PC-9 (cell line): ENCODE measurements around the gene AMT. TPM values are rescaled to one million over a fixed set of nuclear protein-coding genes. Genes with fewer than 3 reads are reported as not detected.

Experiments
- BruUV-seq: library from RNA; stranded (reverse); fragments of 400-500 nt; replicated peaks from 2 replicates; lab custom pipeline; 2021; lab: Mats Ljungman, UMichigan
- CTCF ChIA-PET: fragments of 300-600 bp; sonication (Branson Sonifier 250); formaldehyde crosslinking; loops from one replicate; lab custom pipeline; 2022; ENCODE audit warnings: antibody characterized with exemption; lab: Charles Lee
- POLR2A ChIA-PET: fragments of 300-600 bp; sonication (Branson Sonifier 250); formaldehyde crosslinking; loops from one replicate; lab custom pipeline; 2022; ENCODE audit warnings: antibody characterized with exemption; ENCODE audit not compliant: unreplicated experiment; lab: Charles Lee
- DNase-seq, 2 experiments: peaks; one replicate each; pipeline versions ENCODE4 v3.0.0 to v3.0.0-alpha.2; 2015 to 2022; ENCODE audit warnings: mixed read lengths in 1 of 2
- H2AFZ ChIP-seq: fragments of 200-600 bp; sonication (generic); 2 replicates; pipeline ENCODE4 v1.8.1; 2017; ENCODE audit warnings: antibody characterized with exemption
- H3F3A ChIP-seq: fragments of 200-600 bp; sonication (generic); 2 replicates; pipeline ENCODE4 v1.8.1; 2017; ENCODE audit warnings: antibody characterized with exemption, mild to moderate bottlenecking, low read depth; ENCODE audit not compliant: insufficient read depth
- H3K27ac ChIP-seq: fragments of 200-600 bp; sonication (generic); 2 replicates; pipeline ENCODE4 v1.6.1; 2016; ENCODE audit warnings: mixed run types
- H3K27me3 ChIP-seq: fragments of 200-600 bp; sonication (generic); 2 replicates; pipeline ENCODE4 v1.6.1; 2016; ENCODE audit warnings: low read depth, mixed run types; ENCODE audit not compliant: insufficient read depth
- H3K36me3 ChIP-seq: fragments of 200-600 bp; sonication (generic); 2 replicates; pipeline ENCODE4 v1.6.1; 2016; ENCODE audit warnings: low read depth, mixed run types
- H3K4me1 ChIP-seq: fragments of 200-600 bp; sonication (generic); replicated peaks from 2 replicates; pipeline ENCODE4 v1.6.1; 2016; ENCODE audit warnings: mixed run types; ENCODE audit not compliant: insufficient read depth
- H3K4me2 ChIP-seq: fragments of 200-600 bp; sonication (generic); 2 replicates; pipeline ENCODE4 v1.6.1; 2017; ENCODE audit warnings: mixed run types
- H3K4me3 ChIP-seq: fragments of 200-600 bp; sonication (generic); 2 replicates; pipeline ENCODE4 v1.6.1; 2016; ENCODE audit warnings: mixed run types
- H3K79me2 ChIP-seq: fragments of 200-600 bp; sonication (generic); 2 replicates; pipeline ENCODE4 v1.6.1; 2017; ENCODE audit warnings: low read depth, mixed run types
- H3K9me2 ChIP-seq: fragments of 200-600 bp; sonication (generic); 2 replicates; pipeline ENCODE4 v1.8.1; 2017; ENCODE audit warnings: mild to moderate bottlenecking; ENCODE audit not compliant: insufficient read depth
- H3K9me3 ChIP-seq: fragments of 200-600 bp; sonication (generic); 2 replicates; pipeline ENCODE4 v1.8.1; 2016; ENCODE audit warnings: low read depth; ENCODE audit not compliant: insufficient read depth
- H4K20me1 ChIP-seq: fragments of 200-600 bp; sonication (generic); 2 replicates; pipeline ENCODE4 v1.8.1; 2017; ENCODE audit not compliant: insufficient read depth
- EZH2 ChIP-seq: fragments of 200-600 bp; sonication (generic); IDR thresholded peaks from 2 replicates; pipeline ENCODE4 v1.8.0; 2017; ENCODE audit warnings: antibody characterized with exemption, low read depth
- intact Hi-C: fragments of 100-400 bp; cut with micrococcal nuclease; formaldehyde crosslinking; loops from one replicate; pipeline ENCODE4 v1.10.0; 2022; ENCODE audit not compliant: unreplicated experiment
- total RNA-seq: library from RNA; stranded (reverse); gene quantifications from 2 replicates; pipeline ENCODE4 v1.2.3, GENCODE V29; 2021
- TF ChIP-seq, protein P1 (sequence below): fragments of 200-600 bp; sonication (generic); conservative IDR thresholded peaks from 2 replicates; pipeline ENCODE4 v1.6.1; 2017; ENCODE audit warnings: mixed run types, antibody characterized with exemption, mild to moderate bottlenecking, moderate library complexity

Gene AMT
- total RNA-seq, 1 experiment from 2014 or later: 12.9 TPM

DNA sequence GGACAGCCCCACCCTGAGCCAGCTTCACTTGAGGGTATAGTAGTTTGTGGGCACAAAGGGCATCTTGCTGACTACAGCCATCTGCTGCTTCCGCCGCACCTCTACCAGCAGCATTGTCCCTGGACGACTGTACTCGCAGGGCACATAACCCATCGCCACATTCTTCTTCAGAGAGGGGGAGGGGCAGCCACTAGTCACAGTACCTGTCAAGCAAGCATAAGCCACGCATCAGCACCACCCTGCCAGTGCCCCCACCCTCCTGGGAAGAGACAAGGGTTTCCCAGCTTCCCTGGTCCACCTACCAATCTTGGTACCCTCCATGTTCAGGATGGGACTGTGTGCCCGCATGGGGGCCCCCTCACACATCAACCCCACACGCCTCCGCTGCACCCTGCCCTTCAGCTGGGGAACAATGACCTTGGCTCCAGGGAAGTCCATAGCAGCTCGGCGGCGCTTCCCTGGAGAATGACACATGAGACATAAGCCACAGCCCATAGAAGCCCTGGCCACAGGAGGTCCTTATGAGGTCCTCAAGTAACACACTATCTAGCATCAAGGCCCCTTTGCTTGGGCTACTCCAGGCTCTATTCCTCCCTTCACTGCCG, 4.7 kb downstream of the AMT start:
- peak in 1 of 2 experiments; percentile 27 for DNase-seq
- H3K4me3 ChIP-seq: no peak overlapping the region
- H3K9me2 ChIP-seq: no peaks in the 10 kb centered on the region
- no peak overlapping the region for H2AFZ ChIP-seq
- no peak overlapping the region for H3K27ac ChIP-seq
- POLR2A ChIA-PET: no interaction called here
- no TSS peak for BruUV-seq
- H3K9me3 ChIP-seq: no peaks in the 10 kb centered on the region
- H3F3A ChIP-seq: peaks cover 37% of the 10 kb centered on the region; the same call in 1 of the 2 replicates
- intact Hi-C loops: no loop called here
- H3K79me2 ChIP-seq: peaks cover 15% of the 10 kb centered on the region
- H3K27me3 ChIP-seq: no peaks in the 10 kb centered on the region
- H3K4me1 ChIP-seq: peaks cover 62% of the 10 kb centered on the region
- no peaks in the 10 kb centered on the region for H3K36me3 ChIP-seq
- H3K4me2 ChIP-seq: no peak overlapping the region
- no peaks in the 10 kb centered on the region for H4K20me1 ChIP-seq
- CTCF ChIA-PET: interaction anchor here (0.5 kb wide), 1 partner anchor 35 kb away, joined by 3 read pairs; no protein-coding TSS in a partner anchor
- no peak for TF ChIP-seq EZH2
- TF ChIP-seq, protein P1, sequence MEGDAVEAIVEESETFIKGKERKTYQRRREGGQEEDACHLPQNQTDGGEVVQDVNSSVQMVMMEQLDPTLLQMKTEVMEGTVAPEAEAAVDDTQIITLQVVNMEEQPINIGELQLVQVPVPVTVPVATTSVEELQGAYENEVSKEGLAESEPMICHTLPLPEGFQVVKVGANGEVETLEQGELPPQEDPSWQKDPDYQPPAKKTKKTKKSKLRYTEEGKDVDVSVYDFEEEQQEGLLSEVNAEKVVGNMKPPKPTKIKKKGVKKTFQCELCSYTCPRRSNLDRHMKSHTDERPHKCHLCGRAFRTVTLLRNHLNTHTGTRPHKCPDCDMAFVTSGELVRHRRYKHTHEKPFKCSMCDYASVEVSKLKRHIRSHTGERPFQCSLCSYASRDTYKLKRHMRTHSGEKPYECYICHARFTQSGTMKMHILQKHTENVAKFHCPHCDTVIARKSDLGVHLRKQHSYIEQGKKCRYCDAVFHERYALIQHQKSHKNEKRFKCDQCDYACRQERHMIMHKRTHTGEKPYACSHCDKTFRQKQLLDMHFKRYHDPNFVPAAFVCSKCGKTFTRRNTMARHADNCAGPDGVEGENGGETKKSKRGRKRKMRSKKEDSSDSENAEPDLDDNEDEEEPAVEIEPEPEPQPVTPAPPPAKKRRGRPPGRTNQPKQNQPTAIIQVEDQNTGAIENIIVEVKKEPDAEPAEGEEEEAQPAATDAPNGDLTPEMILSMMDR: no peak

- ChIA-PET CTCF (no interaction called here), POLR2A (no interaction called here)
- no peaks in the 10 kb centered on the region for H3K9me2 ChIP-seq
- no peak overlapping the region for H3K27ac ChIP-seq
- no peak overlapping the region for H3K4me3 ChIP-seq
- peaks cover 37% of the 10 kb centered on the region; the same call in 1 of the 2 replicates for H3F3A ChIP-seq
- H3K27me3 ChIP-seq: no peaks in the 10 kb centered on the region
- peaks cover 62% of the 10 kb centered on the region for H3K4me1 ChIP-seq
- no peaks in the 10 kb centered on the region for H3K36me3 ChIP-seq
- H3K4me2 ChIP-seq: no peak overlapping the region
- peaks cover 20% of the 10 kb centered on the region for H3K79me2 ChIP-seq
- no peak for TF ChIP-seq EZH2
- TF ChIP-seq, protein P1: no peak
- intact Hi-C loops: no loop called here
- peak in 1 of 2 experiments; percentile 36 for DNase-seq
- BruUV-seq: no TSS peak
- no peaks in the 10 kb centered on the region for H4K20me1 ChIP-seq
- no peaks in the 10 kb centered on the region for H3K9me3 ChIP-seq
- H2AFZ ChIP-seq: no peak overlapping the region
Observed at GRCh38 chr3:49416867-49417266, 5.4 kb downstream of the AMT start.

- no peak overlapping the region for H2AFZ ChIP-seq
- H4K20me1 ChIP-seq: peaks cover under 1% of the 10 kb centered on the region; the same call in 1 of the 2 replicates
- TF ChIP-seq, protein P1: no peak
- TF ChIP-seq EZH2: no peak
- POLR2A ChIA-PET: interaction anchor here (0.5 to 0.7 kb wide), 3 partner anchors 30 to 1327 kb away, joined by 3 to 8 read pairs (median 3); no protein-coding TSS in a partner anchor
- H3F3A ChIP-seq: peaks cover 30% of the 10 kb centered on the region; the same call in 1 of the 2 replicates
- CTCF ChIA-PET: interaction anchor here (0.5 to 1.0 kb wide), 3 partner anchors 14 to 33 kb away, joined by 3 to 10 read pairs (median 5); no protein-coding TSS in a partner anchor
- no peaks in the 10 kb centered on the region for H3K36me3 ChIP-seq
- H3K4me2 ChIP-seq: no peak overlapping the region
- intact Hi-C loops: loop anchor here (1.0 kb wide), 1 partner anchor 33 kb away; no protein-coding TSS in a partner anchor
- no peak overlapping the region for H3K4me3 ChIP-seq
- H3K79me2 ChIP-seq: peaks cover 28% of the 10 kb centered on the region
- no peaks in the 10 kb centered on the region for H3K27me3 ChIP-seq
- H3K9me2 ChIP-seq: no peaks in the 10 kb centered on the region
- H3K27ac ChIP-seq: no peak overlapping the region
- H3K9me3 ChIP-seq: no peaks in the 10 kb centered on the region
- no TSS peak for BruUV-seq
- DNase-seq: no peak
- H3K4me1 ChIP-seq: peaks cover 54% of the 10 kb centered on the region
Observed at GRCh38 chr3:49415931-49416601, 6.2 kb downstream of the AMT start.
